SK-N-SH (cell line): ENCODE results near the gene C3orf20.

Source experiments
- EZH2phosphoT487 ChIP-seq: fragments of 200-600 bp; sonication (generic); IDR thresholded peaks from 2 replicates; pipeline ENCODE4 v1.6.1; 2017; ENCODE audit warnings: low read depth, mixed run types, mild to moderate bottlenecking, antibody characterized with exemption, moderate library complexity, borderline replicate concordance
- GABPA ChIP-seq: IDR thresholded peaks from 2 replicates; pipeline ENCODE4 v1.4.0; 2012; ENCODE audit warnings: low read depth, mild to moderate bottlenecking
- GATA2 ChIP-seq: sonication (generic); formaldehyde crosslinking; IDR thresholded peaks from 2 replicates; pipeline ENCODE4 v1.5.0; 2020; ENCODE audit warnings: mild to moderate bottlenecking, missing genetic modification reagents
- TAF1 ChIP-seq: IDR thresholded peaks from 2 replicates; pipeline ENCODE4 v1.6.1; 2012; ENCODE audit warnings: low read depth, mild to moderate bottlenecking, low read length, moderate library complexity, borderline replicate concordance
- TF ChIP-seq, protein P1 (sequence below): fragments of 200-600 bp; sonication (generic); IDR thresholded peaks from 2 replicates; pipeline ENCODE4 v1.6.1; 2017; ENCODE audit warnings: antibody characterized with exemption, mild to moderate bottlenecking, moderate library complexity

DNA sequence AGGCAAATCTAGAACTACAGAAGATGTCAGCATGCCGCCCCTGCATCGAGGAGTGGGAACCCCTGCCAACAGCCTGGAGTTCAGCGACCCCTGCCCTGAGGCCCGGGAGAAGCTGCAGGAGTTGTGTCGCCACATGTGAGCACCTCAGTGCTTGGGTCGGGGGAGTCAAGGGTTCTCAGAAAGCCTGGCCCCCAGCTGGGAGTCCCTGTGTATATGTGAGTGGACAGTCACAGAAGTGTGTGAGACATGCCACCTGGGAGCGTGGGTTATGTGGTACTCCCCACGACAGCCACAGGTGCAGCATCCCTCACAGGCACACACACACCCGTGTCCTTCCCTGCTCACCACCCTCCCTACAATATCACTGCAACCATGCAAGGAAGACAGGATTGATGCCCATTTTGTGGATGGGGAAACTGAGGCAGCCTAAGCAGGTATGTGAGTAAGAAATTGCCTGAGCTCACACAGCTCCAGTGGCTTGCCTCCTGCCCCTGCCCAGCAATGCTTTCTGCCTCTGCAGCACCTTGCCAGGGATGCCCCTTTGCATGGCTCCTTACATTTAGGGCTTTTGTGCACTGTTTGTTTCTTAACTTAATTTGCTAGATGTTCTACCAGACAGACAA is 28.3 kb downstream of the C3orf20 start:
- TF ChIP-seq, protein P1, sequence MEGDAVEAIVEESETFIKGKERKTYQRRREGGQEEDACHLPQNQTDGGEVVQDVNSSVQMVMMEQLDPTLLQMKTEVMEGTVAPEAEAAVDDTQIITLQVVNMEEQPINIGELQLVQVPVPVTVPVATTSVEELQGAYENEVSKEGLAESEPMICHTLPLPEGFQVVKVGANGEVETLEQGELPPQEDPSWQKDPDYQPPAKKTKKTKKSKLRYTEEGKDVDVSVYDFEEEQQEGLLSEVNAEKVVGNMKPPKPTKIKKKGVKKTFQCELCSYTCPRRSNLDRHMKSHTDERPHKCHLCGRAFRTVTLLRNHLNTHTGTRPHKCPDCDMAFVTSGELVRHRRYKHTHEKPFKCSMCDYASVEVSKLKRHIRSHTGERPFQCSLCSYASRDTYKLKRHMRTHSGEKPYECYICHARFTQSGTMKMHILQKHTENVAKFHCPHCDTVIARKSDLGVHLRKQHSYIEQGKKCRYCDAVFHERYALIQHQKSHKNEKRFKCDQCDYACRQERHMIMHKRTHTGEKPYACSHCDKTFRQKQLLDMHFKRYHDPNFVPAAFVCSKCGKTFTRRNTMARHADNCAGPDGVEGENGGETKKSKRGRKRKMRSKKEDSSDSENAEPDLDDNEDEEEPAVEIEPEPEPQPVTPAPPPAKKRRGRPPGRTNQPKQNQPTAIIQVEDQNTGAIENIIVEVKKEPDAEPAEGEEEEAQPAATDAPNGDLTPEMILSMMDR: no peak
- TF ChIP-seq GABPA (no peak), TAF1 (no peak), GATA2 (CRISPR knock-in tag) (no peak), EZH2phosphoT487 (no peak)
